GM21786 (cell line): Measurements from ENCODE around the gene SEMA5B.

ENCODE experiments used
- ATAC-seq: cut with Tn5 transposase; IDR thresholded peaks from one replicate; pipeline ENCODE4 v1.9.1; 2021; ENCODE audit not compliant: unreplicated experiment

SEMA5B gene

DNA sequence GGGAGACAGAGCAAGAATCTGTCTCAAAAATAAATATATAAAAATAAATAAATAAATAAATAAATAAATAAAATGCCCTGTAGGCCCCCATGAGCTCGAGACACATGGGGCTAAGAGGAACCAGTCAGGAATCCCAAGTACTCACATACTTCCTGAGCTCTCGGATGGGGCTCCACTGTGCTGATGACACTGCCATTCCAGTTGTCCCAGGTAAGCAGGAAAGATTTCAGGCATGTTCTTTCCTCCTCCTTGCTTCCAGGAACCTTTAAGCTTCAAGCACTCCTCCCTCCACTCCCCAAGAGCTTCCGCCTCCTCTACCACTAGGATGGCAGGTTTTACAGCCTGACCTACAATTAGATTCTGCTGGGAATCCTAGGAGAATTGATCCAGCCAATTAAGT, 119.3 kb downstream of the SEMA5B start:
- no peak for ATAC-seq

DNA sequence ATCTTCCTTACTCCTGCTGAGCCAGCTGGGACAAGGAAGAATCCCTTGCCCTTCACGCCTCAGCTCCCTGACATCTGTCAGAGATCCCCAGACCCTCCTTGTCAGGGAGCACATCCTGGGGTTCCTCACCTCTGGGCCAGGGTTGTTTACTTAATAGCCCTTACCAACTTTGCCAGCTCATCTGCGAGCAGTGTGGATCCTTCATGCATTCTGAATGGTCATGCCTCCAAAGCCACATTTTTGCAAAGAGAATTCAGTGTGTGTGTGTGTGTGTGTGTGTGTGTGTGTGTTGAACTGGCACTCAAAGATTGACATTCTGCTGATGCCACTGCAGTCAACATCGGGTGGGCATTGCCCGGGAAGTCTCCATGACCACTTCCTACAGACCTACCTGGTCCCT, 120.1 kb downstream of the SEMA5B start:
- ATAC-seq = no peak

DNA sequence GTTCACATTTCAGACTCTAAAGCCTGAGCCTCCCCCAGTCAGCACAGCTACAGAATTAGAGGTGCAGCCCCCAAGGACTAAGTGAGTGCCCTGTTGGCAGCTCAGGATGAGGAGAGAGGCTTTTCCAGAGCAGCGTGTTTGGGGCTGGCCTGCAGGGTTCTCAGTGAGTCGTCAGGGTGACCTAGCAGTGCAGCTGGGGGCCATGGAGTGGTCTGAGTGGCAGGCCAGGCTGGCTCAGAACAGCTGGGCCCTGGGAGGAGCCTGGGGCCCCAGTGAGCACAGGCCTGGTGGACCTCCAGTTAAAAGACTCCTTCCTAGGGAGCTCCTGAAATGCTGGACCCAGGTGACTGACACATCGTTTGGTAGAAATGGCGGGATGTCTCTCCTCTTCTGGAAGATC, 124.4 kb downstream of the SEMA5B start:
- no peak for ATAC-seq

DNA sequence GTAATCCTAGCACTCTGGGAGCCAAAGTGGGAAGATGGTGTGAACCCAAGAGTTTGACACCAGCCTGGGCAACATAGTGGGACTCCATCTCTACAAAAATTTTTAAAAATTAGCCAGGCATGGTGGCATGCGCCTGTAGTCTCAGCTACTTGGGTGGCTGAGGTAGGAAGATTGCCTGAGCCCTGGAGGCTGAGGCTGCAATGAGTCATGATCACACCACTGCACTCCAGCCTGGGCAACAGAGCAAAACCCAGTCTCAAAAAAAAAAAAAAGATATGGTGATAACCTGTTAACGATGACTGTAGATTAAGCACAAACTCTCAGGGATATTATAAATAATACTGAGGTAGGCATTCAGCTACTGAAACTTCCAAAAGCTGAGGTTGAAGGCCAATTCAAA, 125.2 kb downstream of the SEMA5B start:
- ATAC-seq = no peak

DNA sequence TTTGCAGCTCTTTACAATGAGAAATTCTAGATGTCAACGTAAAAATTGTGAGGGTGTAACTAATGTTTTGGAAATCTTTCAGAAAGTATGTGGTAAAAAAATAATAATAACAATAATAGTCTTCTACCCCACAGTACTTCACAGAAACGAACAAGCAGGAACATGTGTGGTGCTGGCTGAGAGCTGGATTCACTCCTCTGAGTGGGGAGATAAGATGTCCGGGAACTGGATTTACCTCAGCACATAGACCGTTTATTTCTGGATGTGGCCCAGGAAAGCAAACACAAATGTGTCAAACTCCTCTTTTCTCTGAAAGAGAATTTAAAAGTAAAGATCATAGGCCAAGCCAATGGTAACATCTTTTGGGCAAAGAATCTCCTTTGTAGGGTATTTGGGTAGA, 129.3 kb downstream of the SEMA5B start:
- no peak for ATAC-seq

DNA sequence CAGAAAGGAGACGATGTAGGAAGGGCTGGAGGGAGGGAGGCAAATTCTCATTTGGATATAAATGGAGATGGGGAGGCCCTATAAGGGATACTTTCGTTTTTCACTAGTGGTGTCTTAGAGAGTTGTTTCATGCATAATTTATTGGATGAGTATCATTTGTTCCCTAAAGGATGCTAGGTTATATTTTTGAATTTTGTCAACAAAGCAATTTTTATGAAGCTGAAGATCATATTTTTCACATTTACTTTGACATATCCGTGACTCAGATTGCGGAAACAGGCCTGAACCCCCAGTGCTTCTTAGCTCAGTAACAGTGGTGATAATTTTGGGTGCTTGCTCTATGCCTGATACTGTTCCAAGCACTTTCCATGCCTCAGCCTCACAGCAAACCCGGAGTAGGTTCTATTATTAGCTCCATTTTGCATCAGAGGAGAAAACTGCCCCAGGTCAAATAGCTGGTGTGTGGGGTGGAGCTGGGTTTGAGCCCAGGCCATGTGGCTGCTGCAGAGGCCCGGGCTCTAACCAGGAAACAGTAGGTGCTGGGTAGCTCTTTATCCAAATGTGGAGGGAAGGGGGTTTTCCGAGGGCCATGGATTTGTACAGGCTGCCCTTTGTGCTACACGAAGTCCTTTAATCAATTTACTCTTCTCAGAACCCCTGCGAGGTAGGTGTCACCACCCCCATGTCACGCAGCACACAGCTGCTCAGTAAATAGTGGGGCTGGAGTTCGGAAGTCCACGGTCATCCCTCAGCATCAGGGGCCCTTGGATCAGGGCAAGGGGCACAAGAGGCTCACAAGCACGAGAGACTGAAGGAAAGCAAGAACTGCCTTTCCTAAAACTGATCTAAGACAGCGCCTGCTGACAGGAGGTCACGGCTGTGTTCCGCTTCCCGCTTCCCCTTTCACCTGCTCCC, 133.6 kb downstream of the SEMA5B start:
- no peak for ATAC-seq

DNA sequence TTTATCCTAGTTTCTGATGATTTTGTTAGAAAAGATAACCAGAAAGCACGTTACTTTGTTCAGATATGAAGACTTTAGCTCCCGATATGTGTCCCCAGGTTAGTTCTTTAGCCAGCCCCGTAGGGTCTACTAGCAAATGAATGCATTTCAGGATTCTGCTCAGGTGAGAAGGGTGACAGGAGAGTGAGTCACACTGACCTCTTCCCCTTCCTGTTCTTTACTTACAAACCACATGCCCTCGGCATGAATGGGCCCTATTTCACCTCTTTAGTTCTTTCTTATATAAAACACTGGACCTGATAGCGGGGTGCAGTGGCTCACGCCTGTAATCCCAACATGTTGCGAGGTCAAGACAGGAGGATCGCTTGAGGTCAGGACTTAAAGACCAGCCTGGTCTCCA, 134.3 kb downstream of the SEMA5B start:
- peak; percentile 50 for ATAC-seq

DNA sequence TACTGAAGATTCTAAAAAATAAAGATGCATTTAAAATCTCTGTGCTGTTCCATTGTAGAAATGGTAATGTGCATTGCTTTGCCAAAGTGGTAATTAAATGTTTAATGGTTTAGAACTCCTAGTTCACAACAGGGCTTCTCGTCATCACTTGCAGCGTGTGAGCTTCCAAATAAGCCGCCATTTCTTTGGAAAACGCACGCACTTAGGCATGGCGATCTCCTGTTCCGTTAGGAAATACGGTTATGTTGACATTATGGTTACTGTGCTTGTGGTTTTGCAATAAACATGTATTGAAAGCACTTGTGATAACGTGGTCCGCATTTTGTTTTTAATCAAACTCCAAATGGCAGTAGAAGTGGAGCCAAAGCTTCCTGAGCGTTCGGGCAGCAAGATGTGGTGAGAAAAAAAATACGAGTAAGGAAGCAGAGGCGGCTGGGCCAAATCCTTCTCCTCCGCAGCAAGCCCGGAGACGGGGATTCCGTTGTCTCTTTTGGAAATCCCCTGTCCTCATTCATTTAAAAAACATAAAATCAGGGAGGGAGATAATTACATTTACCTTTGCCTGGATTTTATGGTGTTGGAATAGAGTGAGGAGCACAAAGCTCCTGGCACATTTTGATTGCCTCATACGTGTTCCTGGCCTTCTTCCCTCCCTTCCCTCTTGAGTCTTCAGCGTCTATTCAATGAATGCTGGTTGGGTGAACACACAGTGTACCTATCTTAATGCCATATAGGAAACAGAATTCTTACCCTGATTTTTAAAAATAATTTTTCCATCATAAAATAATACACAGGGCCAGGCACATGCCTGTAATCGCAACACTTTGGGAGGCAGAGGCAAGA, 135.2 kb downstream of the SEMA5B start:
- no peak for ATAC-seq

DNA sequence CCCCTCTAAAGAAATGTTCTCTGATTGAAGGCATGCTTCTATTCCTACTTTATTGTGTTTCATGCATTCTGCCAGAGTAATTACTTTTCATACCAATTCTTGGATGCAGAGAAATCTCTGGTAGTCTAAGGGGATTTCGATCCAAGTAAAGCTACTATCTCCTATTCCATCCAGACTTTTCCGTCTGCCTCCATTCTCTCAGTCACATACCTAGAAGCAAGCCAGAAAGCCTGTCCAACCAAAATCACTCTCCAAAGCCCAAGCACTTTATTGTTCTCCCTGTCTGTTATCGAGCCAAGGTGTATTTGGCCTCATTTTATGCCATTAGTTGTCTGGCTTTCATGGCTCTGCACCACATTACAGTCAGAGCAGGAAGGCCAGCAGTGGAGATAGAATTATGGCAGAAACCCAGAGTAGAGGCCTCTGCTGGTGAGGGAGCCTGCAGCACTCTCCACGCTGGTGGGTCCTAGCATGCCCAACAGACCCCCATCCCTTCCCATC, 136.8 kb downstream of the SEMA5B start:
- no peak for ATAC-seq

DNA sequence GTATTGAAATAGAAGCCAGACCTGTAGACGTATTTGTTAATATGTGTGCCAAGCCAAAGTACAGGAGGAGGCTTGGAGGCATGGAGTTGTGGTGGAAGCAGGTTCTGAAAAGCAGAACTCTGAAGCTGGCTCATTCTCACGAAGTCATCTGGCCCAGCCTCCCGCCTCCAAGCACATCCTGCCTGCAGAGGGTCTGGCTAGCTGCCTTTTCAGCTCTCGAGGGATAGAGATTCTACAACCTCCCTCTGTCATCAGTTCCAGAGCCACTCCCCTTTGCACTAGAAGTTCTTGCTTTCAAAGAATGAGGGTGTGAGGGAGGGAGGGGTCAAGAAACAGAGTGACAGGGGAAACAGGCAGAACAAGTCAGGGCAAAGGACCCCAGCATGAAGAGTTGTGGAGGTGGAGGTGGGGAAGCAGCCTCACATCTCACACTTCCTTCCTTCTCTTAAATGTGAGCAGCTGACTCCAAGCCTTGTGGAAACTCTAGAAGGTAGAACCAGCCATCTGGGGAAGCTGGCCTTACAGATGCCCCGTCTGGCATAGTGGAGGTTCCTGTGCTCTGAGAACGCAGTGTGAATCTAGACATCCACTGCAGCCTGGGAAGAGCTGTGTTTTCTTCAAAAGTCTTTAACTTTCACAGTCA, 137.4 kb downstream of the SEMA5B start:
- no peak for ATAC-seq

DNA sequence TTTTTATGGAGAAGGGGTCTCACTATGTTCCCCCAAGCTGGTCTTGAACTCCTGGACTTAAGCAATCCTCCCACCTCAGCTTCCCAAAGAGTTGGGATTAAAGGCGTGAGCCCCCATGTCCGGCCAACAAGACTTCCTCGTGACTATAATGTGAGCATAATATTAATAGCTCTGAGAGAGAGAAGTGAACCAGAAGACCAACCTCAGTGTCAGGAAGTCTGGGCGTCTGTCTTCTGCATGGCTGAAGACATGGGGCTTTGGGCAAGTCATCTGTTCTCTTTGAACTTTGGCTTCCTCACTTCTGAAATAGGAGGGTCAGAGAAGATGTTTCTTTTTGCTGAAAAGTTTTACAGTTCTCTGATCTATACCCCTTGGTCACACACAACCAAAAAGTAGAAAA, 140.6 kb downstream of the SEMA5B start:
- ATAC-seq = no peak

DNA sequence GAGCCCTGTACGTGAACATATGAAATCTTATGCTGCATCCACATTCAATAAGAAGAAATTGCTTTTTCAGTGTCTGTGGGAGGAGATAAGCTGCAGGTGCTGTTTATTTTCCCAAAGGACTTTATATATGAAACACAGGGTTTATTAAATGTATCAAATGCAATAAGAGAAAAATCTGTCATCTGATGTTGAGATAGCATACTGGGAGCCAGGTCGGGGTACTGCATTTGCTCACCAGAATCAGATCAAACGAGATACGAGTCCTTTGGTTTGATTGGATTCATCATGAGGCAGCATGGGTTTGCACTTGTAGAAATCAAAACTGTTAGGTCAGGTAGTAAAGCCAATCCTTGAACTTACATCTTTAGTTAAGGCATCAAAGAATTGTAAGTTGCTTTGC, 141.3 kb downstream of the SEMA5B start:
- ATAC-seq = no peak

DNA sequence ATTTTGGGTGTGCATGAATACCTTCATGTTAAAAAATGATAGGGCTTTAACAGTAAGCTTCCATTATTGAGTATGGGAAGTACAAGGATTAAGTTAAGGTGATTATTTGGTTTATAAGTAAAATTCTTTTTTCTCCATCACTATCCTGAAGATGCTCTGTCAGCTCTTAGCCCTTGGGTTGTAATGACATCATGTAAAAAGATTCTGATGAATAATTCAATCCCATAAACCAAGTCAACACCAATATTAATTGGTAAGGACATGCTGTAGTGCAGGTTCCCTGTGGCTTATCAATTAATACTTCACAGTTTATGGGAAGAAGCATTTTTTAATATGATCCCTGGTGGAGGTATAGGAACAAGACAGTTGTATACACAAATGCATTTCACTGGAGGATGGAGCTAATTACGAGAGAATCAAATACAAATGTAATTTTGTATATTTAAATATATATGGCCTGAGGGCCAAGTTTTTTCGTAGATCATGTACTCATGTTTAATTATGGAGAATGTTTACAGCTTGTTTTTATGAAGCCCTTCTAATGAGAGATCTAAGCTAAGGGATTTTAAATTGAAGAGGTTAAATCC, 145.1 kb downstream of the SEMA5B start:
- no peak for ATAC-seq

DNA sequence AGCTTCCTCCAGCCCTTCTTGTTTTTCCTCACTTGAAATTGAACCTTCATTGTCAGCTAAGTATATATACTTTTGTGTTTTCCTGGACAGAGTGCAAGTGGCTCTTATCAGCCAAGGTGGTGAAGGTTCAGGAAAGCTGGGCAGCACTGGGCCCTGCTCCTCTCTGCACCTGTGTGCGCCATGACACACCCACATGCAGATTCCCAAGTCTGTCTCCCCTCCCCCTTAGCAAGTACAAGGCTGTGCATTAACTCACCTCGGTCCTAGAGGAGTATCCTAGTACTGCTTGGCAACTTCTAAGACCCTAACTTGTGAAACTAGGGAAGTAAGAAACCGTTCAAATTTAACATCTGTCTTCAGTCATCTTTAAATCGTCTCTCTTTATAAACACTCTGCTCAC, 146.9 kb downstream of the SEMA5B start:
- ATAC-seq = no peak

DNA sequence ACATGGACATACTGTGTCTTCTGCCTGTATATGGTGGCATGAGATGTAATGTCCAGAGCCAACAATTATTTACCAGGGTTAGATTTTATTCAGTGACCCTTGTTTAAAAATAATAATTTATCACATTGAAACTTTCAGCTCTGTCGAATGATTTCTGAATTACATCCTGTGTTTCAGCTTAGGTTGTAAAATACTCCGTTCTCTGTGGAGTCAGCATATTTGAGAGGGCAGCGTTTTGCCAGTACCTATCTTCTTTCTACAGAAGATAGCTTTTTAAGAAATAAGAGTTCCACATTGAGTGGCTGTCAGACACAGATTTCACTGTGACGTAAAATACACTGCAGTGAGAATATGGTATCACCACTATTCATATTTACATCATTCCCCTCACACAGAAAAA, 147.4 kb downstream of the SEMA5B start:
- ATAC-seq = no peak

DNA sequence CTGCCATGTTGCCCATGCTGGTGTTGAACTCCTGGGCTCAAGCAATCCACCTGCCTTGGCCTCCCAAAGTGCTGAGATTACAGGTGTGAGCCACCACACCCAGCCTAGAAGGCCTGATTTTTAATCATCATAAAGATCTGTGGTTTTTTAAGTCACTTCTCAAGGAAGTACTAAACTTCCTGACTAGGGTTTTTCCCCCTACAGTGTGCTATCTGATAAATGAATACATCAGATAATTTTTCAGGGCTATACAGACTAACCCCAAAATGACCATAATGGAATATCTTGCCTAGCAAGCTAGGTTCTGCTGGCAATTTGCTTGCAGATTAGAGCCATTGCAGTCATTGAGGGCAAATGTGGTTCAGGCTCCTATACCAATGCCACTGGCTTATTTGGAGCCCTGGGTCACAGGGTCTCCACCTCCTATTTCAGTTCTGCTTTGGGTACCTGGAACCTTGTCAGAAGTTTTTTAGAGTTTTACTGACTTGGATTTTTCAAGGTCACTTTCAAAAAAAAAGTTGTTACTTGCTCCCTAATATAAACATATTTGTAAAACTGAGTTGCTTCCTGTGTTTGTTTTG, 151.9 kb downstream of the SEMA5B start:
- no peak for ATAC-seq

DNA sequence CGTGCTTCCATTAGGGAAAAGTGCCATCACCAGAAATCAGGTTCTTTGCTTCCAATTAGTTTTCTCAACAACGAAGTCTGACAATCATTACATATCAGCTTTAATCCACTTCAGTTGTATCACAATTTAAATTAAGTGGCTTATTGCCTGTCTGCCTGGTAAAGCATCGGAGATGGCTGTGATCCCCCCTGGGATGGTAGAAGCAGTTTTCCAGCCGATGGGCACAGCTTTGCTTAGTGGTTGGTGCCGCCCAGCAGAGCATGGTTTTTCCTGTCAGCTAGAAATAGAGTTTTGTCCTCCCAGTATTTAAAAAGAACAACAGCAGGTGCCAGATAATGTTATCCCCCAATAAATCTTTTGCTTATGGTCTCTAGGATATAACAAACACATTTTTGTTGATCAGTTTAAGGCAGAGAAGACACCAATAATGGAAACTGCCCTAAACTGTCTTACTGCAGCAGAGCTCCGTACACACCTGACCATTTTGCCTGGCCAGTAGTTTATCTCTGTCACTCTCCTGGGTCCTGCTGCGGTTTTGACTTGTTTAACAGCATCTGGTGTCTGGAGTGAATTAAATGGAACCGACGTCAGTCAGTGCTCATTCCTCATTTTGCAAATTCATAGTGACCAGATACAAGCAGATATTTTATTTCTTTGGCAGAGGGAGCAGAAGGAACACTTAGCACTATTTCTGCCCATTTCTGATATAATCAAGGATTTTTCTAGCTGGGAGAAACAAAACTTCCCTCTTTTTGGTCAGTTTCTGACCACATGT, 153.6 kb downstream of the SEMA5B start:
- no peak for ATAC-seq

DNA sequence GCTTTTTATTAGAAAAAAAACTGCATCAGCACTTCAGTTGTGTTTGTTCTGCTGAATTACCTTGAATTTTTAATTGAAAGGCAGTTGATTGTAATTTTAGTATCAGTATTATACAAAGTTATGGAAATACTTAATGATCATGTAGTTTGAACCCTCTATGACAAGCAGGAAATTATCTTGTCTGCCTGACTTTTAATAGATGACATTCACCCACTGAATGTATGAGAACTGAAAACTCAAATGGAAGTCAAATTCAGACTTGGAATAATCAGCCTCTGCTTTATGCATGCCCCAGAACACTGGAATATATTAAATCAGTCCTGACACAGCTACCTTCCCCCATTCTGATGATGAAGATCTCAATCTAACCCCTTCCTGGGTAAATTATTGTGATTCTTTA, 159.2 kb downstream of the SEMA5B start:
- ATAC-seq = no peak

DNA sequence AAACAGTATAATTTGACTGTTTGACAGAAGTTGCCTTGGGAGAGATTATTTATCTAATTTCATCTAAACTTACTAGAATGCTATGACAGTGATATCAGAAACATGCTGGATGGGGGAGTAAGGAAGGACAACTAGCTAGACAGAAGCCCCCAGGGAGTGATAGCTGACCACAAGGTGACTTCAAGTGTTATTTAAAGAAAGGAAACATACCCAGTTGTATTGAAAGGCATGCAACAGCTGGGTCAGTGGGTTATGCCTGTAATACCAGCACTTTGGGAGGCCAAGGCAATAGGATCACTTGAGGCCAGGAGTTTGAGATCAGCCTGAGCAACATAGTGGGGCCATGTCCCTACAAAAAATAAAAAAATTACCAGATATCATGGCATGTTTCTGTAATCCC, 163.1 kb downstream of the SEMA5B start:
- no peak for ATAC-seq

DNA sequence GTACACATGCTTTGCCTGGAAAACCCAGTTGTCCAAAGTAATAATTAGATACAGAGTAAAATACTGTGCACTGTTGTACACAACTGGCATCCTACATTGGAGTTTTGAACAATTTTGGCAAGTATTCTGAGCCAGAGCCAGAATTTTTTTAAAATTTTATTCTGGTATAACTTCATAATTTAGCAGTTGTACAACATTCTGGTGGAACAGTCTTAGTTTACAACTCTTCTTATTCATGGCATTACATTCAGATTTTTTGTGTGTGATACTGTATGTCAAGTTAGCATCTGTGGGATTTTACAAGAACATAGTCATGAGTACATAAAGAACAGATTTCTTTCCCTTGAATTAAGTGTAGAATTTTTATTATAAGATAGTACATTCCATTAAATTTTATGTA, 165.2 kb downstream of the SEMA5B start:
- no peak for ATAC-seq
